Esophagus muscularis mucosa (tissue), 3 donors: ENCODE measurements around the gene CTNNA2.

ENCODE experiments used
- CTCF ChIP-seq, 3 experiments: fragments of 200-600 bp in 2 of 3; fragments of 450-650 bp in 1 of 3; sonication (generic) in 2 of 3; IDR thresholded peaks; one replicate each; pipeline ENCODE4 v1.5.1; 2017 to 2019; ENCODE audit warnings: antibody characterized with exemption in 3 of 3, mild to moderate bottlenecking in 2 of 3, moderate library complexity in 1 of 3
- POLR2A ChIP-seq: fragments of 450-650 bp; IDR thresholded peaks from one replicate; pipeline ENCODE4 v1.6.1; 2017; ENCODE audit warnings: antibody characterized with exemption, moderate library complexity, mild to moderate bottlenecking, low read depth

- TF ChIP-seq POLR2A (no peak), CTCF (IDR thresholded peaks at IDR 0.05) (no peak)
Observed at GRCh38 chr2:79798776-79799175, 285.9 kb downstream of the CTNNA2 start.
